HCT116 (cell line): ENCODE measurements around the gene WIPF3. TPM values are rescaled to one million over a fixed set of nuclear protein-coding genes. Genes with fewer than 3 reads are reported as not detected.

Source experiments
- ATAC-seq: fragments of 200-7000 bp; cut with Tn5 transposase; 2 replicates; pipeline ENCODE4 v1.9.1; 2020; ENCODE audit warnings: mild to moderate bottlenecking, moderate library complexity
- BruUV-seq: library from RNA; stranded (reverse); fragments of 400-500 nt; replicated peaks from 2 replicates; lab custom pipeline; 2021; lab: Mats Ljungman, UMichigan
- CTCF ChIA-PET: fragments of 300-600 bp; sonication (Branson Sonifier 250); formaldehyde crosslinking; loops from one replicate; lab custom pipeline; 2021; ENCODE audit warnings: antibody characterized with exemption; lab: Charles Lee
- POLR2A ChIA-PET: fragments of 300-600, 350-600 bp; sonication (Branson Sonifier 250); formaldehyde crosslinking; loops from one replicate; lab custom pipeline; 2021; ENCODE audit warnings: antibody characterized with exemption; lab: Charles Lee
- RAD21 ChIA-PET, 2 experiments: fragments of 300-600 bp; sonication (Branson Sonifier 250); formaldehyde crosslinking; loops; one replicate each; lab custom pipeline; 2023; ENCODE audit warnings: low total read pairs in 2 of 2; ENCODE audit not compliant: uncharacterized antibody in 2 of 2, unreplicated experiment in 2 of 2, low non-redundant PET in 1 of 2; lab: Charles Lee
- DNase-seq: peaks from one replicate; pipeline ENCODE4 v3.0.0-alpha.2; 2010; ENCODE audit warnings: low read depth, low spot score
- H2AFZ ChIP-seq: fragments of 200-600 bp; shearing (Covaris generic), sonication (generic); 2 replicates; pipeline ENCODE4 v1.6.1; 2017; ENCODE audit warnings: low read depth, mixed run types, mixed read lengths, antibody characterized with exemption, low read length; ENCODE audit not compliant: poor library complexity, severe bottlenecking
- H3K27ac ChIP-seq: 2 replicates; pipeline ENCODE4 v1.5.1; 2012; ENCODE audit warnings: low read depth, low read length
- H3K27me3 ChIP-seq: fragments of 200-600 bp; sonication (generic); 2 replicates; pipeline ENCODE4 v1.6.1; 2016; ENCODE audit warnings: mixed run types, low read length, mixed read lengths; ENCODE audit not compliant: insufficient read depth
- H3K36me3 ChIP-seq, 2 experiments: fragments of 200-500 bp in 1 of 2; fragments of 200-600 bp in 1 of 2; sonication (Bioruptor generic) in 1 of 2; sonication (generic) in 1 of 2; 2 replicates each; pipeline versions ENCODE4 v1.5.1 to v1.6.1; 2014 to 2016; ENCODE audit warnings: low read length in 2 of 2, inconsistent platforms in 1 of 2, mixed read lengths in 1 of 2, mixed run types in 1 of 2; ENCODE audit not compliant: insufficient read depth in 2 of 2, control insufficient read depth in 1 of 2
- H3K4me1 ChIP-seq, 2 experiments: fragments of 200-600 bp in 1 of 2; sonication (generic) in 1 of 2; 2 replicates each; pipeline versions ENCODE4 v1.5.1 to v1.6.1; 2012 to 2017; ENCODE audit warnings: low read length in 2 of 2, inconsistent platforms in 1 of 2, mild to moderate bottlenecking in 1 of 2, mixed read lengths in 1 of 2, mixed run types in 1 of 2, moderate library complexity in 1 of 2; ENCODE audit not compliant: insufficient read depth in 2 of 2, control insufficient read depth in 1 of 2
- H3K4me2 ChIP-seq: fragments of 200-600 bp; sonication (generic); 2 replicates; pipeline ENCODE4 v1.6.1; 2017; ENCODE audit warnings: mixed run types, low read length, mixed read lengths
- H3K4me3 ChIP-seq, 2 experiments: fragments of 200-600 bp in 1 of 2; sonication (generic) in 1 of 2; replicated peaks in 1 of 2; 2 replicates each; pipeline ENCODE4 v1.5.1; 2011 to 2016; ENCODE audit warnings: low read length in 2 of 2, control low read depth in 1 of 2, low read depth in 1 of 2, mild to moderate bottlenecking in 1 of 2, mixed read lengths in 1 of 2, mixed run types in 1 of 2
- H3K79me2 ChIP-seq: fragments of 200-600 bp; sonication (generic); 2 replicates; pipeline ENCODE4 v1.6.1; 2017; ENCODE audit warnings: mild to moderate bottlenecking, mixed run types, low read length, moderate library complexity, mixed read lengths; ENCODE audit not compliant: insufficient read depth
- H3K9ac ChIP-seq: fragments of 200-600 bp; sonication (generic); 2 replicates; pipeline ENCODE4 v1.6.1; 2016; ENCODE audit warnings: low read length, mixed read lengths
- H3K9me2 ChIP-seq: fragments of 200-600 bp; sonication (generic), shearing (Covaris generic); 2 replicates; pipeline ENCODE4 v1.6.1; 2017; ENCODE audit warnings: mixed run types, mild to moderate bottlenecking, moderate library complexity; ENCODE audit not compliant: insufficient read depth
- H3K9me3 ChIP-seq, 2 experiments: fragments of 200-500 bp in 1 of 2; fragments of 200-600 bp in 1 of 2; sonication (Bioruptor generic) in 1 of 2; sonication (generic) in 1 of 2; 2 replicates each; pipeline ENCODE4 v1.6.1; 2014 to 2017; ENCODE audit warnings: low read length in 2 of 2, mixed read lengths in 2 of 2, inconsistent platforms in 1 of 2, low read depth in 1 of 2, mild to moderate bottlenecking in 1 of 2, mixed run types in 1 of 2, moderate library complexity in 1 of 2; ENCODE audit not compliant: control insufficient read depth in 1 of 2, insufficient read depth in 1 of 2
- H4K20me1 ChIP-seq: fragments of 200-600 bp; sonication (generic), shearing (Covaris generic); 2 replicates; pipeline ENCODE4 v1.6.1; 2017; ENCODE audit warnings: mixed run types, mild to moderate bottlenecking, moderate library complexity; ENCODE audit not compliant: insufficient read depth
- CEBPB ChIP-seq: IDR thresholded peaks from 2 replicates; pipeline ENCODE4 v1.6.1; 2012; ENCODE audit warnings: low read depth
- ELF1 ChIP-seq: IDR thresholded peaks from 2 replicates; pipeline ENCODE4 v1.6.1; 2012; ENCODE audit warnings: low read depth, borderline replicate concordance
- EZH2phosphoT487 ChIP-seq: fragments of 200-600 bp; IDR thresholded peaks from 2 replicates; pipeline ENCODE4 v1.6.1; 2018; ENCODE audit warnings: antibody characterized with exemption, borderline replicate concordance
- JUND ChIP-seq: IDR thresholded peaks from 2 replicates; pipeline ENCODE4 v1.6.1; 2012
- POLR2AphosphoS5 ChIP-seq: IDR thresholded peaks from 2 replicates; pipeline ENCODE4 v1.6.1; 2011; ENCODE audit warnings: mild to moderate bottlenecking, low read depth, low read length, moderate library complexity
- YY1 ChIP-seq: IDR thresholded peaks from 2 replicates; pipeline ENCODE4 v1.6.1; 2011; ENCODE audit warnings: low read length, low read depth, moderate library complexity, mild to moderate bottlenecking; ENCODE audit not compliant: insufficient replicate concordance; ENCODE audit errors: extremely low read depth
- intact Hi-C: fragments of 100-400 bp; cut with micrococcal nuclease; formaldehyde crosslinking; loops from 2 replicates; pipeline ENCODE4 v1.10.0; 2022
- total RNA-seq: library from RNA; stranded (reverse); gene quantifications from one replicate; pipeline ENCODE4 v1.2.1, GENCODE V29; 2021; ENCODE audit not compliant: unreplicated experiment
- TF ChIP-seq, protein P1 (sequence below): IDR thresholded peaks from 2 replicates; pipeline ENCODE4 v1.6.1; 2012; ENCODE audit warnings: low read depth
- TF ChIP-seq, protein P2 (sequence below): IDR thresholded peaks from 2 replicates; pipeline ENCODE4 v1.6.1; 2012
- TF ChIP-seq, protein P3 (sequence below), 3 experiments: fragments of 200-600 bp in 1 of 3; sonication (generic) in 1 of 3; IDR thresholded peaks in 2 of 3; conservative IDR thresholded peaks in 1 of 3; 2 replicates each; pipeline ENCODE4 v1.5.1; 2012 to 2017; ENCODE audit warnings: low read depth in 2 of 3, low read length in 2 of 3, antibody characterized with exemption in 1 of 3, borderline replicate concordance in 1 of 3, control low read depth in 1 of 3, mild to moderate bottlenecking in 1 of 3, mixed read lengths in 1 of 3, mixed run types in 1 of 3, moderate library complexity in 1 of 3; ENCODE audit not compliant: insufficient read depth in 1 of 3

WIPF3 gene
- total RNA-seq, 1 experiment from 2014 or later: 8.6 TPM

DNA sequence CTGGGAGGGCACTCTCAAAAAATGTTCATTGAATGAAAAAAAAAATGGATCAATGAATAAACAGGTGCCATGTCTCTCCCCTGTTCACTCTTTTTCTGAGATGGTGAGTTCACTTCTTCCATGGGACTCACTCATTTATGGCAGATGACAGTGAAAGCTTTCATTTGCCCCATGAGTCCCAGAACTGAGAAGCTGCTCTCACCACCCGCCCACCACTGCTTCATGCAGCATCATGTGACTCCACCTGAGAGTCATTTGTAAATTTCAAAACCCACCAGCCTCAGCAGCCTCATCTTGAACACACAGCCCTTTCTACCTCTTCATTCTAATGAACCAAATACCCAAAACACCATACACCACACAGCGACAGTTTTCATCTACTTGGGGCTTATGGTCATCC, 118.4 kb downstream of the WIPF3 start:
- Histone ChIP-seq H3K9ac (no peak overlapping the region), H3K4me2 (no peak overlapping the region), H3K4me1 (no peaks in the 10 kb centered on the region), H3K27ac (no peak overlapping the region), H3K4me3 (no peak overlapping the region), H3K9me2 (no peaks in the 10 kb centered on the region), H3K79me2 (no peaks in the 10 kb centered on the region), H3K9me3 (no peaks in the 10 kb centered on the region), H3K27me3 (no peaks in the 10 kb centered on the region), H2AFZ (no peak overlapping the region), H4K20me1 (no peaks in the 10 kb centered on the region), H3K36me3 (peaks cover 3 to 10% of the 10 kb centered on the region in 2 experiments; a peak in 3 of 4 replicates)
- ChIA-PET RAD21 (no interaction called here), POLR2A (no interaction called here), CTCF (no interaction called here)
- no peak for ATAC-seq
- intact Hi-C loops: no loop called here
- no TSS peak for BruUV-seq
- no peak for TF ChIP-seq POLR2AphosphoS5
- no peak for TF ChIP-seq JUND
- TF ChIP-seq, protein P1, sequence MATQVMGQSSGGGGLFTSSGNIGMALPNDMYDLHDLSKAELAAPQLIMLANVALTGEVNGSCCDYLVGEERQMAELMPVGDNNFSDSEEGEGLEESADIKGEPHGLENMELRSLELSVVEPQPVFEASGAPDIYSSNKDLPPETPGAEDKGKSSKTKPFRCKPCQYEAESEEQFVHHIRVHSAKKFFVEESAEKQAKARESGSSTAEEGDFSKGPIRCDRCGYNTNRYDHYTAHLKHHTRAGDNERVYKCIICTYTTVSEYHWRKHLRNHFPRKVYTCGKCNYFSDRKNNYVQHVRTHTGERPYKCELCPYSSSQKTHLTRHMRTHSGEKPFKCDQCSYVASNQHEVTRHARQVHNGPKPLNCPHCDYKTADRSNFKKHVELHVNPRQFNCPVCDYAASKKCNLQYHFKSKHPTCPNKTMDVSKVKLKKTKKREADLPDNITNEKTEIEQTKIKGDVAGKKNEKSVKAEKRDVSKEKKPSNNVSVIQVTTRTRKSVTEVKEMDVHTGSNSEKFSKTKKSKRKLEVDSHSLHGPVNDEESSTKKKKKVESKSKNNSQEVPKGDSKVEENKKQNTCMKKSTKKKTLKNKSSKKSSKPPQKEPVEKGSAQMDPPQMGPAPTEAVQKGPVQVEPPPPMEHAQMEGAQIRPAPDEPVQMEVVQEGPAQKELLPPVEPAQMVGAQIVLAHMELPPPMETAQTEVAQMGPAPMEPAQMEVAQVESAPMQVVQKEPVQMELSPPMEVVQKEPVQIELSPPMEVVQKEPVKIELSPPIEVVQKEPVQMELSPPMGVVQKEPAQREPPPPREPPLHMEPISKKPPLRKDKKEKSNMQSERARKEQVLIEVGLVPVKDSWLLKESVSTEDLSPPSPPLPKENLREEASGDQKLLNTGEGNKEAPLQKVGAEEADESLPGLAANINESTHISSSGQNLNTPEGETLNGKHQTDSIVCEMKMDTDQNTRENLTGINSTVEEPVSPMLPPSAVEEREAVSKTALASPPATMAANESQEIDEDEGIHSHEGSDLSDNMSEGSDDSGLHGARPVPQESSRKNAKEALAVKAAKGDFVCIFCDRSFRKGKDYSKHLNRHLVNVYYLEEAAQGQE: no peak
- TF ChIP-seq ELF1: no peak
- no peak for TF ChIP-seq CEBPB
- TF ChIP-seq, protein P2, sequence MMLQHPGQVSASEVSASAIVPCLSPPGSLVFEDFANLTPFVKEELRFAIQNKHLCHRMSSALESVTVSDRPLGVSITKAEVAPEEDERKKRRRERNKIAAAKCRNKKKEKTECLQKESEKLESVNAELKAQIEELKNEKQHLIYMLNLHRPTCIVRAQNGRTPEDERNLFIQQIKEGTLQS: no peak
- TF ChIP-seq YY1: no peak
- no peak for TF ChIP-seq EZH2phosphoT487
- TF ChIP-seq, protein P3, sequence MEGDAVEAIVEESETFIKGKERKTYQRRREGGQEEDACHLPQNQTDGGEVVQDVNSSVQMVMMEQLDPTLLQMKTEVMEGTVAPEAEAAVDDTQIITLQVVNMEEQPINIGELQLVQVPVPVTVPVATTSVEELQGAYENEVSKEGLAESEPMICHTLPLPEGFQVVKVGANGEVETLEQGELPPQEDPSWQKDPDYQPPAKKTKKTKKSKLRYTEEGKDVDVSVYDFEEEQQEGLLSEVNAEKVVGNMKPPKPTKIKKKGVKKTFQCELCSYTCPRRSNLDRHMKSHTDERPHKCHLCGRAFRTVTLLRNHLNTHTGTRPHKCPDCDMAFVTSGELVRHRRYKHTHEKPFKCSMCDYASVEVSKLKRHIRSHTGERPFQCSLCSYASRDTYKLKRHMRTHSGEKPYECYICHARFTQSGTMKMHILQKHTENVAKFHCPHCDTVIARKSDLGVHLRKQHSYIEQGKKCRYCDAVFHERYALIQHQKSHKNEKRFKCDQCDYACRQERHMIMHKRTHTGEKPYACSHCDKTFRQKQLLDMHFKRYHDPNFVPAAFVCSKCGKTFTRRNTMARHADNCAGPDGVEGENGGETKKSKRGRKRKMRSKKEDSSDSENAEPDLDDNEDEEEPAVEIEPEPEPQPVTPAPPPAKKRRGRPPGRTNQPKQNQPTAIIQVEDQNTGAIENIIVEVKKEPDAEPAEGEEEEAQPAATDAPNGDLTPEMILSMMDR (IDR thresholded peaks at IDR 0.05 in 2 of 3, conservative IDR thresholded peaks at IDR 0.05 in 1 of 3; ENCODE audit: borderline replicate concordance in 1 of 3, insufficient read depth in 1 of 3, low read depth in 2 of 3, low read length in 2 of 3): no peak
- no peak for DNase-seq
